GM21825 (cell line): ENCODE results near the gene CCDC40.
A peak's percentile ranks its signal among the peaks of the same experiment; 100 is the strongest.

Source experiments
- ATAC-seq: cut with Tn5 transposase; IDR thresholded peaks from one replicate; pipeline ENCODE4 v1.9.1; 2021; ENCODE audit warnings: mild to moderate bottlenecking, moderate library complexity; ENCODE audit not compliant: unreplicated experiment

CCDC40 gene

DNA sequence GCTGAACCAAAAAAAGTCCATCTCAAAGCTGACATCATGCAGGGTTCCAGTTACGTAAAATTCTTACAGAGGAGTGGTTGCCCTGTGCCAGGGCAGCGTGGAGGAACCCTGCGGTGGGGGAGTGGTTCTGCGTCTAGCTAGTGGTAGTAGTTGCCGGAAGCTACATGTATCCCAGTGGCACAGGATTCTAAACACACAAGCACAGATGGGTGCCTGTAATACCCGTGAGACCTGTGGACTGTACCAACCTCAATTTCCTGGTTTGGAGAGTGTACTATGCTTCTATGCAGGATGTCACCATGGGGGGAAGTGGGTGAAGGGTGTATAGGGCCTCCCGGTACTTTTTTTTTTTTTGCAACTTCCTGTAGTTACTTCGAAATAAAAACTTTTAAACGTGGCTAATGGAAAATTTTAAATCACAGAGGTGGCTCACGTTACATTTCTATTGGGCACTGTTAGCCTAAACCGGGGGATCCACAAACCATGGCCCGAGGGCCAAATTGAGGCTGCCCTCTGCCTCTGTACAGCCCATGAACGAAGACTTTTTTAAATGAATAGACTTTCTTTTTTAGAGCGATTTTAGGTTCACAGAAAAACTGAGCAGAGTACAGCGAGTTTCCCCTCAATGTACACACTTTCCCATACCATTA, 39.3 kb upstream of the CCDC40 start:
- peak; percentile 61 for ATAC-seq

DNA sequence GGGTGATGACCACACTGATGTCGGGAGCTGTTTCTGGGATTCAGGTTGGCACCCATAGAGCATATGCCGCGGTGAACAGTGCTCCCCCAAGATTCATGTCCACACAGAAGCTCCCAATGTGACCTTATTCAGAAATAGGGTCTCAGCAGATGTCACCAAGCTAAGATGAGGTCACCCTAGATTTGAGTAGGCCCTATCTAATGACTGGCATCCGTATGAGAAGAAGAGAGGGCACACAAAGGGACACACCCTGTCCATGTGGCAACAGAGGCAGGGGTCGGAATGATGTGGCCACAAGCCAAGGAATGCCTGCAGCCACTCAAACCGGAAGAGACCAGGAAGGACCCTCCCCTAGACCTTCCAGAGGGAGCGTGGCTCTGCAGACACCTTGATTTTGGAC, 36.3 kb upstream of the CCDC40 start:
- ATAC-seq, result no peak

DNA sequence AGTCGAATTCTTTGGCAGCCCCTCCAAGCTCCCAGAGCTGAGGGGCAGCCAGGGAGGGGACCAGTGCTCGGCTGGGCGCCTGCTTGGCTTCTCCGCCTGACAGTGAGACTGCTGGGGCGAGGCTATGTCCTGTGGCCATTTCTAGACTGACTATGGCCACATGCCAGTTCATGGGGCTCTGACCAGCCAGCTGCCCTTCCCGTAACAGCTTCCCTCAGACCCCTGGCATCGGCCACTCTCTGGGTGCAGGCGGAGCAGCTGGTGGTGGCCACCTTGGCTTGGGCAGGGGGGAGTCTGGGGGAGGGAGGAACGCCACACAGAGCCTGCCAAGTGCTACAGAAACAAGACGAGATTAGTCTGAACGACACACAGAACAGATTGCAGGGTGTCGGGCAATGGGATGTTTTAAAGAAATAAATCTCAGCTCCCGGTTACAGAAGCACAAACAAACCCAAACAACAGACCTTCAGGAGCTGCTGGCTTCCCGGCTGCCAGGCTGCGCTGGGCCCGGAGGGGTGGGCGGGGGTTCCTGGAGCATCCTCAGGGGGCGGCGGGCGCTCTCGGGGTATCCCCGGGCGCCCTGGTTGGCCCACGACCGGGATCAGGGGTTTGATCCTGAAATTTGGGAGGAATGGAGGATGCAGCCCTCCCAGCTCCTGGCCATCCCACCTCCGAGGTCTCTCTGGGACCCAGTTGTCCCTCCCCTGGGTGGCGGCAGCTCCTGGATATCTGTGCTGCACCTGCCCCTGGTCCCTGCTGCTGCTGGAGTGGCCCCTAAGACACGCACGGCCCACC, 35.3 kb upstream of the CCDC40 start:
- ATAC-seq, result no peak

DNA sequence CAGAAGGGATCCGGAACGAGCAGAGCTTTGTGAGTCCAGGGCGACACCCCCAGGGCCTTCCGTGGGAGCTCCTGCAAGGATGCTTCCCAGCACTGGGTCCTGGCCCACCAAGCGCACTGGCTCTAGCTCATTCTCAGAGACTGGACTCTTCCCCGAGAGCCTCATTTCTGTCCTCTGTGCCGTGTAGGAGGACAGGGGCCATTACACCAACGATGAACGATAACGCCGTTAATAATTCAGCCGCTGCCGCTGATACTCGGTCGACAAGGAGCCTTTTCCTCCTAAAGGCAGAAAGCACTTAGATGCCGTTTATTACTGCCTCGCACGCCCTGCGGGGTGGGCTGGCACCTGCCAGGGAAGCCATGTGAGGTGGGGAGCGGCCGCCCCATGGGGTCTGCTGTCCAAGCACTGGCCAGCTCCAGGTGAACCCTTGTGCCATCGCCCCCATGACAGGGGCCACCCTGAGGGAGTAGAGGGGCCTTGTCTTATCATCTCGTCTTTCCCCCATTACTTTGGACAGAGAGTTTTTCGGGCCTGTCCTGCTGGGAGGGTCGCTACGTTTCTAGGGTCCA, 34.3 kb upstream of the CCDC40 start:
- ATAC-seq, result no peak

DNA sequence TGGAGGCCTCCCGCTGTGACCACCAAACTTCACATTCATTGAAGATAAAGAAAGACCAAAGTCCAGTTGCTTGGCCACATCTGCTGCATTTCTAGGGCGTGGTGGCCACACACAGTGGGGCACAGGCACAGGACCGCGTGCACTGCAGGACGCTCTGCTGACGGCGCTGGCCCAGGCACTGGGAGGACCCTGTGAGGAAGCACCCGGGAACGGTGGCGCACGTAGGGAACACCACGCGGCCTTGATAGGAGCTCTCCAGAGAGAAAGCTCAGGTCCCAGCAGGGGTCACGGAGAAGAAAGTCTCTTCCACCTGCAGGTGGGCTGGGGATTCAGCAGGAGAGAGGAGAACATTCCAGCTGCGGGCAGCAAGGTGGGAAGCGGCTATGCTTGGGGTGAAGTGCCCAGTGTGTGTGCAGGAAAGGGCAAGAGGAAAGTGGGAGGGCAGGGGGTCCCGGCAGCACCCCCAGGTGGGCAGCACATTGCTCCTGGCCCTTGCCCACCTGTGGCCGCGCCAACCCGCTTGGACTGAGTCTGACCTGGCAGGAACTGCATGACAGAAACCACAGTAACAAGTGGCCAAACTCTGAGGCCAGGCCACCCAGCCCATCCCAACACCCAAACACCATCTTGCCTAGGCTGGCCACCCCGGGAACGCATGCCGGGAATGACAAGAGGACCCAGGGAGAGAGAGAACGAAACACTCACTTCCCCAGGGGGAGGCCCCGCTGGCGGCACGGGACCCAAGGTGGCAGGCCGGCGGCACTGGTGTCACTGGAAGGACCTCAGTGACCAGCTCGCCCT, 33.6 kb upstream of the CCDC40 start:
- no peak for ATAC-seq

DNA sequence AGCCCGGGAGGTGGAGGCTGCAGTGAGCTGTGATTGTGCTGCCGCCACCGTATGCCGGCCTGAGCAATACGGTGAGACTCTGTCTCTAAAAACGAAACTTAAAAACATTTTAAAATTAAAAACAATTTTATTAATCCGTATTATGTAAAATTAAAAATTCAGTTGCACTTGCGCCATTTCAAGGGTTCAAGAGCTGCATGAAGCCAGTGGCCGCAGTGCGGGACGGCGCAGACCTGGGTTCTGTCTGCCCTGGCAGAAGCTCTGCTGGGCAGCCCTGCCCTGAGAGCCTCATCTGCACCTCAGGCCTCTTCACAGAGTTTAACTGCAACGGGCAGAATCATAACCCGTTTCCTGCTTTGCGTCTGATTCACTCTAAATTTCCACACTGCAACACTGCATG, 32.5 kb upstream of the CCDC40 start:
- no peak for ATAC-seq

DNA sequence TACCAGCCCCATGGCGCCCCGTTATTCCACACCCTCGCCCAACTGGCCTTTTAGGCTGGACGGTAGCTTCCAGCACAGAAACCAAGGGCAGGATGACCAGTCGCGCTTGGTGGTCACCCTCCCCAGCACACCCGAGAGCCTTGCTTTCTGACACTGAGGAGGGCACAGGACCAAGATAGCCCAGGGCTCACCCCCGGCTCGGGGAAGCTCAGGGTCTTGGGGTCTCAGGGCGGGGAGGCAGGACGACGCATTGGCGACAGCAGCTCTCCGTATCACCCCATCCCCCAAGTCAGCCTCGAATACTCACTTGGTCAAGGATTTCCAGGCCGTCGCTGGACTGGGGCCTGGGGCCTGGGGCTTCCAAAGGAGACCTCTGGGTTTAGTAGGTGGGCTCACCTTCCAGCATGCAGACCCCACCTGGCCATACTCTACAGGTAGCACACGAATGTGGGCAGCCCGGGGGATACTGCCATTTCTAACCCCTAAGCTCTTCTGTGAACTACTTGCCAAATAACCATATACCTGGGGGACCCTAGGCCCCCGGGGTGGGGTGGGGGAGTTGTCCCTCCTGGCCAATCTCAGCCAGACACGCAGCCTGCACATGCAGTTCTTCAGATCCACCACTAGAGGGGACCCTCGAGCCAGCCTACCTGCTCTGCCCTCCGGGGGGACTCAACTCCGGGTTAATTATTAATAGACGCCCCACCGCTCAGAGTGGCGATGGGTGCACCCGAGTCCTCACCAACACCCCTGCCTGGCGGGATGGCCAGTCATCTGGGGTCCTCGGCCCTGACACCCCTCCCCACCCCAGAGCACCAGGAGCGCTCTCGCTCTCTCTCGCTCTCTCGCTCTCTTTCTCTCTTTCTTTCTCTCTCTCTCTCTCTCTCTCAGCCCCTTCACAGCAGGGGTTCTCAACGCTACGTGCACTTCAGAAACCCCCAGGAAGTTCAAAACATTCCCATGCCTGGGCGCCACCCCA, 30.8 kb upstream of the CCDC40 start:
- no peak for ATAC-seq

DNA sequence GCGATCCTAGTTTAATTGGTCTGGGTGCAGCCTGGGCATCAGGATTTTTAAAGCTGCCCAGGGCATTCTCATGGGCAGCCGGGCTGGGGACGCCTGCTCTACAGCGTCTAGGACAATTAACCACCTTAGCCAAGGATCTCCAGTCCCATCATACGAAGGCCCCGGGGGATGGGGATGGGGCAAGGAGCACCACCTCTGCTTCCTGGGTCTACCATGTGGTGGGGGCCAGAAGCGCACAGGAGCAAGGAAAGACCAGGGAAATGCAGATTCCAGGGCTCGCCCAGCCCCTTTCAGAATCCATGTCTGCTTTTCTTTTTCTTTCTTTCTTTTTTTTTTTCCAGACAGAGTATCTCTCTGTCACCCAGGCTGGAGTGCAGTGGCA, 30.1 kb upstream of the CCDC40 start:
- ATAC-seq, result no peak

DNA sequence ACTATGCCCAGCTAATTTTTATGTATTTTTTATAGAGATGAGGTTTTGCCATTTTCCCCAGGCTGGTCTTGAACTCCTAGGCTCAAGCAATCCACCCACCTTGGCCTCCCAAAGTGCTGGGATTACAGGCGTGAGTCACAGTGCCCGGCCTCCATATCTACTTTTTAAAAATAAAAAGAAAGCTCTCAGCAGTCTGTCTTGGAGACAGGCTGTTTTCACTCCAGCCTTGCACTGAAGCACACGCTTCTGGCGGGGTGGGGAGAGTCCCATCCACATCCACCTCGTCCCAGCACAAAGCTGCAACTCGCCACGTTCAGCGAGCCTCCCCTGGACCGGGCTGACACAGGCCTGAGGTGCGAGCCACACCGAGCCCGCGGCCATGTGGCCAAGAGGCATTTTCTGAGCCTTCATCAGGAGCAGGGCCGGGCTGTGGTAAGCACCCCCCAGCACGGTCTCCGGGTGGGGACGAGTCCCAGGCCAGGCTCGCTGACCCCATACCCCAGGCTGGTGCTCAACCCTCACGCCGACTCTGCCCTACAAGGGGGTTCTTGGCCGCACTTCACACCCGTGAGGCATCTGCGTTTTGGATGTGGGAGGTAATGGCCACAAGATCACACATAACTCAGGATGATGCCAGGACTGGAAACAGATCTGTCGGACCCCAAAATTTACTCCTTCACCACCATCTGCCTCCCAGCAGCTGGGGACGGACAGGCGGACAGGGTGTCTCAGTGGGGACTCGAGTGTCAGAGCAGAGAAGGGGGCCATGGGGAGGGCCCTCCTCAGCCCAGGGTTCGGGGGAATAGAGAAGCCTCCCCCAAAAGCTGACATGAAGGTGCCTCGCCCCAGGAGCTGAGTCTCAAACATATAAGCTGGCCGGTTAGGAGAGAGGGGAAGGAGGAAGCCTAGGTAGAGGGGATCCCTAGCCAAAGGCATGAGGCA, 29.4 kb upstream of the CCDC40 start:
- no peak for ATAC-seq

DNA sequence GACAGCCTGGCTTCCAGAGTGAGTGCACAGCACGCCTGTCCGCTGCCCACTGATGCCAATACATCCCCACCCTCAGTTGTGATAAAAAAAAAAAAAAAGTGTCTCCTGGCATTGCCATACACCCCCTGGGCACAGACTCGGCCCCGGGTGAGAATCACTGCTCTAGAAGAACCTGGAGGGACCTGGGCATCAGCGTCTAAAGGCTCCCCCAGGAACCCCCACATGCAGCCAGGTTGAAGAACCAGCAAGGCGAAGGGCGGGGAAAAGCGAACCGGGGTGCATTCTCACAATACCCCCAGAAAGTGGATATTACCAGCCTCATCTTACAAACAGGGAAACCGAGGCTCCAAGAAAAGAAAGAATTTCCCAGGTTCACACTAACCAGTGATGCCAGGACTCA, 28.5 kb upstream of the CCDC40 start:
- no peak for ATAC-seq

DNA sequence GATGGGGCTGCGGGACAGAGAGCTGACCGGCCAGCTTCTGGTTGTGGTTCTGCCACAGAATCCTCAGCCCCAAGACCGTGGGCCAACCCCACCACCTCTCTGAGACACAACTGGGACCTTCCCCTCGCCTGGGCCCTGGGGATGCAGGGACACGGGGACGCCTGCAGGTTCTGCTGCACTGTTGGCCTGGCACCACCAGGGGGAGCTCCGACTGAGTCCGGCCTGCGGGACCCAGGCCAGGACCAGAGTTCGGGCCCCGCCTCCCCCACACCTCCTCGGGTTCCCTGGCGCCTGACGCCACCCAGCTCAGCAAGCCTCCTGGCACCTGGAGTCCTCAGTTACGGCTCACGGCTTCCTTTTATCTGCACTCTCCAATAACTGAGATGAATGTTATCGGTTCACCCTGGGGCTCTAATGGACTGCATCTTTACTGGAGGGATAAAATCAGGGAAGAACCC, 28.0 kb upstream of the CCDC40 start:
- no peak for ATAC-seq

DNA sequence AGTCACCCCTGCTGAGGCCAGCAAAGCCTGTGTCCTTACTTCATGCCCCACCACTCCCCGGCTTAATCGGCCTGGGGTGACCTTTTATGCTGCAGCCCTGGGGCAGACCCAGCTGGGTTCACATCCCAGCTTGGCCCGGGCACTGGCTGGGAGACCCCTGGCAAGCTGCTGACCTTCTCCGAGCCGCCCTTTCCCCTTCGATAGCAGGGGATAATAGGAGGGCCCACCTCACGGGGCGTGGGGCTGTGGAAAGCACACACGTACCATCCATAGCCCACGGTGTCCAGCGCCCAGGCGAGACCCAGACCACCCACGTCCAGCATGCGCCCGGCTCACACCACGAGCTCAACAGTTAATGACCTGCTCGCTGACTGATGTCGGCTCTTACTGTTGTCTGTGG, 27.6 kb upstream of the CCDC40 start:
- ATAC-seq, result no peak

DNA sequence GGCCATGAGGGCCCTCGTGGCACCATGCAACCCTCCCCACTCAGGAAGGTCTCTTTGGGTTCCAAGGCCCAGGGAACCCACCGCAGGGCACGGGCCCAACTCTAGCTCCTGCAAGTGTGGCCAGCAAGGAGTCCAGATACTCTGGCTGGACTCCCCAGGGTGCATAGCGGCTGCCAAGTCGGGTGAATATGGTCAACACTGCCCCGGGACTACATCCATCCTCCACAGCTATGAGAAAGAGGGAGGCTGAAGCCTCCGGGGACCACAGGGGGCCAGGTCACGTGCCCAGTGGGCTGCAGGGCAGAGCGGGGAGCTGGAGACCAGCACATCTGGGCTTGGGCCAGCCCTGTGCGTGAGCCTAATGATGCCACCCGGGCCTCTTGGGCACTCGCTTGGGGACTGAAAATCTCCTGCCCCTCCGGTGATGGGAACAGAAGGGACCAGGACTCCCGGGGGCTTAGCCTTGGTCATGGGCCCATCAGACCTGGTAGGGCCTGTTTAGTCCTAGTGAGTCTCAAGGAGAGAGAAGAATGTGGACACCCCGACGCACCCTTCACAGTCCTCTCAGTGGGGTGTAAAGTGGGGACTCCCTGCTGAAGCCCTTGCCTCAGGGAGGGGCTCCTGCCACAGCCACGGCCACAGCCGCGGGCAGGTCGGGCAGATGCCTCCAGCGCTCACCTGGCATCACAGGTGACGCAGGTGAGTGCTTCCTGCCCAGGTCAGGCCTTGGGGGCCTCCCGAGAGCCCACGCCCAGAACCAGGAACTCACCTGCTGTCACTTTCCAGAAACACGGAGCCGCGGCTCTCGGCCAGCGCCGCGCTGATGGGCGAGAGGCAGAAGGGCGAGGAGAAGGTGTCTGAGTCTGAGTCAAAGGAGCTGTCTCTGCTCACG, 26.8 kb upstream of the CCDC40 start:
- no peak for ATAC-seq

DNA sequence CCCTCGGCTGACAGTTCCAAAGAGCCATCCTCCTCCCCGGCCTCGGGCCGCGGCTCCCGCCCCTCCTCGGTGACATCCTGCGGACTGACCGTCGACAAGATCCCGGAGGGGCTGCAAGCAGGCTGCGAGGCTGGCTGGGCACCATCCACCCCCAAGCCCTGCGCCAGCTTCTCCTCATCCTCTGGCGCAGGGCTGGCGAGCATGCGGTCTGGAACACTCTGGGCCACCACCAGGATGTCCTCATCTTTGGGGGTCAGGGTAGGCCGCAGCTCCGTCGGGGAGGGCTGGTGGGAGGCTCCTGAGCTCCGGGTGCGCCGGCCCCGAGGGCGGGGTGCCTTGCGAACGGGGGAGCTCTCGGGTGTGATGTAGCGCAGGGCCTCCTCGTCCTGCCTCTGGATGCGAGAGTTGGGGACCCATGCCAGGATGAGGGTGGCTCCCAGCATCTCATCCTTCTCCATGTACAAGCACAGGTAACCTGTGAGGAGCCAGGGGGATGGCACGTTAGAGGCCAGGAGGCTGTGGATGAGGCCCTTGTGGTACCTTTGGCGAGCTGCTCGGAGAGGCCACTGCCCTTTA, 26.1 kb upstream of the CCDC40 start:
- no peak for ATAC-seq

DNA sequence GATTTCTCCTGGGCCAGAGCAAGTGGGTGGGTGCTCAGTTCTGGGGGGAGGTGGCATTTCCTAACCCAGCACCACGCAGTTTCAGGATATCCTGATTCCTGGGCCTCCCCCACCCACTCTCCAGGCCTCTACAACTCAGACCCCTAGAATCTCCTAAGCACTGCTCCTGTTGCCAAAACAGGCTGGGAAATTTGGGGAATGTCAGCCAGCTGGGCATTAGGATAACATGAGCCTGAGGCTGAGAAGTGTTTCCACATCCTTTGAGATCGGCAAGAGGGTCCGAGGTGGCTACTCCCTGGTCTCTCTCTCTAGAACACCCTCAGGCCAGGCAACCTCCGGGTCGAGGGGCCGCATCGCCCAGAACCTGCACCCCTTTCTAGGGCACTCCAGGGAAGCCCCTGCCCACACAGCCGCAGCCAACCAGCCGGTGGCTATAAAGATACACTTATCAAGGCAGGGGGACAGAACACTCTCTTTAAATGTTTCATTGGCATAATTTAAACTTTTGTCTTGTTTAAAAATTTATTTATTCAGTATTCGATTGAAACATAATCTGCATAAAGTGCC, 24.4 kb upstream of the CCDC40 start:
- ATAC-seq, result no peak

DNA sequence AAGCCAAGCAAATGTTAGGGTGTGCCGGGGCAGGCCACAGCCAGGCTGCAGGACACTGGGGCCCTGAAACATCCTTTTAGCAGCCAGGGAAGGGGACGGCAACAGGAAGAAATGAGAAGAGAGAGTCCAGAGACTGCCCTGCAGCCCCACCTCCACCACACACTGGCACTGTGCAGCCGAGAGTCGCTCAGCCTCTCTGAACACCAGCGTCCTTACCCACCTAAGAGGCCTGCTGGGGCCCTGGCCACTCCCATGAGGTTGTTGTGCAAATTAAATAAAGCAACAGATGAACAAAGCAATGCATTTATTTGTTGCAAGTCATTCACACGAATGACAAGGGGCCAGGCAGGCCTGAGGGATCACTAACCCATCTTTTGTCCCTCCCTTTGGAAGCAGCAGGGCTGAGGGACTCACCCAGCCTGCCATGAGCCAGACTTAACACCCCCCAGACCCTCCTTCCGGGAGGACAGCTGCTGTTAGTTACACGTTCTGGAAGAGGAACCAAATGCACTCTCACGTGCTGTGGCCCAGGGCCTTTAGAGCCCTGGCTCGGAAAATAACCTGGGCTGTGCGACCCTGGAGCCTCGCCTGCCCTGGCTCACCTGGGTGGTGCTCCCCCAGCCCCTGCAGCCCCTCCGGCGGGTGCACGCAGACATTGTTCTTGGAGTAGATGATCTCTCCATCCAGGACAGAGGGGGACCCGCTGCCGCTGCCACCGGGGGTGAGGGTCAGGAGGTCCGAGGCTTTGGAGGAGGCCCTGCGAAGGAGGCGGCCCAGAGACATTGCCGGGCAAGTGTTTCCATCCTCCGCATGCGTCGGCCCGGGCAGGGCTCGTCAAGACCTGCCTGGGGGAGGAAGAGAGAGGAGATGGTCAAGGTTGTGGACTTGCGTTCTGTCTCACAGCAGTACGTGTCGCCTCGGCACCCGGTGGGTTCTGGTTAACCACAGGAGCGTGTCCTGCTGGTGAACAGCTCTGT, 23.4 kb upstream of the CCDC40 start:
- ATAC-seq, result no peak
